Liver (tissue), 9 donors: Measurements from ENCODE around the gene OSBPL10. TPM values are rescaled to one million over a fixed set of nuclear protein-coding genes. Genes with fewer than 3 reads are reported as not detected.

Experiments
- DNase-seq: peaks from one replicate; pipeline ENCODE4 v3.0.0-alpha.2; 2017; ENCODE audit warnings: low spot score
- H3K27ac ChIP-seq, 2 donors: one replicate each; pipeline ENCODE4 v1.7.0; 2013; ENCODE audit warnings: inconsistent platforms in 2 of 2, low read length in 2 of 2, control low read depth in 1 of 2, low read depth in 1 of 2, mild to moderate bottlenecking in 1 of 2
- H3K27me3 ChIP-seq, 4 donors: one replicate each; pipeline versions ENCODE4 v1.6.1 to v1.7.0; 2013; ENCODE audit warnings: low read length in 3 of 4, inconsistent platforms in 1 of 4, mild to moderate bottlenecking in 1 of 4, moderate library complexity in 1 of 4; ENCODE audit not compliant: control insufficient read depth in 4 of 4, insufficient read depth in 4 of 4
- H3K36me3 ChIP-seq, 4 donors: one replicate each; pipeline versions ENCODE4 v1.6.1 to v1.7.0; 2013; ENCODE audit warnings: low read length in 3 of 4, mild to moderate bottlenecking in 3 of 4, low read depth in 1 of 4, moderate library complexity in 1 of 4; ENCODE audit not compliant: control insufficient read depth in 4 of 4, insufficient read depth in 3 of 4
- H3K4me1 ChIP-seq, 4 donors: one replicate each; pipeline versions ENCODE4 v1.6.1 to v1.7.0; 2013; ENCODE audit warnings: low read length in 3 of 4, mild to moderate bottlenecking in 3 of 4, moderate library complexity in 1 of 4; ENCODE audit not compliant: control insufficient read depth in 4 of 4, insufficient read depth in 4 of 4
- H3K4me3 ChIP-seq, 3 donors: one replicate each; pipeline versions ENCODE4 v1.6.1 to v1.7.0; 2013; ENCODE audit warnings: low read length in 3 of 3, control low read depth in 1 of 3, low read depth in 1 of 3, mild to moderate bottlenecking in 1 of 3
- H3K9ac ChIP-seq, 2 donors: one replicate each; pipeline ENCODE4 v1.7.0; 2013; ENCODE audit warnings: low read length in 2 of 2, mild to moderate bottlenecking in 2 of 2, moderate library complexity in 2 of 2, control low read depth in 1 of 2, low read depth in 1 of 2
- H3K9me3 ChIP-seq, 4 donors: one replicate each; pipeline versions ENCODE4 v1.6.1 to v1.7.0; 2013; ENCODE audit warnings: low read length in 3 of 4; ENCODE audit not compliant: control insufficient read depth in 4 of 4
- ATF3 ChIP-seq: IDR thresholded peaks from 2 replicates; pipeline ENCODE4 v1.6.1; 2016; ENCODE audit warnings: antibody characterized with exemption
- CTCF ChIP-seq: fragments of 150-350 bp; IDR thresholded peaks from 2 replicates; pipeline ENCODE4 v1.5.1; 2017; ENCODE audit warnings: improper control_type of control experiment, low read depth, low read length; ENCODE audit not compliant: missing input control
- EGR1 ChIP-seq, 2 donors: IDR thresholded peaks; 2 replicates each; pipeline ENCODE4 v1.6.1; 2016 to 2018; ENCODE audit warnings: antibody characterized with exemption in 2 of 2, low read depth in 2 of 2
- FOXA1 ChIP-seq: IDR thresholded peaks from 2 replicates; pipeline ENCODE4 v1.6.1; 2016; ENCODE audit warnings: antibody characterized with exemption
- FOXA2 ChIP-seq: IDR thresholded peaks from 2 replicates; pipeline ENCODE4 v1.6.1; 2016; ENCODE audit warnings: antibody characterized with exemption
- GABPA ChIP-seq, 2 donors: IDR thresholded peaks in 1 of 2; conservative IDR thresholded peaks in 1 of 2; 2 replicates each; pipeline ENCODE4 v1.6.1; 2016; ENCODE audit warnings: antibody characterized with exemption in 2 of 2, mild to moderate bottlenecking in 1 of 2, moderate library complexity in 1 of 2
- HNF4A ChIP-seq, 2 donors: conservative IDR thresholded peaks; 2 replicates each; pipeline ENCODE4 v1.6.1; 2016; ENCODE audit warnings: antibody characterized with exemption in 2 of 2, mild to moderate bottlenecking in 2 of 2
- HNF4G ChIP-seq: IDR thresholded peaks from 2 replicates; pipeline ENCODE4 v1.6.1; 2016; ENCODE audit warnings: antibody characterized with exemption
- JUND ChIP-seq, 2 donors: IDR thresholded peaks; 2 replicates each; pipeline ENCODE4 v1.6.1; 2016; ENCODE audit warnings: antibody characterized with exemption in 2 of 2
- MAX ChIP-seq: IDR thresholded peaks from 2 replicates; pipeline ENCODE4 v1.6.1; 2016; ENCODE audit warnings: antibody characterized with exemption
- NR2F2 ChIP-seq: IDR thresholded peaks from 2 replicates; pipeline ENCODE4 v1.6.1; 2016; ENCODE audit warnings: antibody characterized with exemption
- REST ChIP-seq: IDR thresholded peaks from 2 replicates; pipeline ENCODE4 v1.6.1; 2016; ENCODE audit warnings: antibody characterized with exemption, mild to moderate bottlenecking
- RXRA ChIP-seq, 2 donors: IDR thresholded peaks; 2 replicates each; pipeline ENCODE4 v1.6.1; 2017 to 2018; ENCODE audit warnings: antibody characterized with exemption in 2 of 2, mild to moderate bottlenecking in 1 of 2
- SP1 ChIP-seq: IDR thresholded peaks from 2 replicates; pipeline ENCODE4 v1.6.1; 2018; ENCODE audit warnings: antibody characterized with exemption, mild to moderate bottlenecking
- YY1 ChIP-seq: IDR thresholded peaks from 2 replicates; pipeline ENCODE4 v1.6.1; 2016; ENCODE audit warnings: antibody characterized with exemption, mild to moderate bottlenecking
- ZBTB33 ChIP-seq: IDR thresholded peaks from 2 replicates; pipeline ENCODE4 v1.6.1; 2016; ENCODE audit warnings: antibody characterized with exemption
- WGBS: extraction: QIAGEN DNeasy Blood & Tissue Kit; methylation state at CpG from one replicate; pipeline ENCODE4 v1.1.7; 2013; 5-methylcytosine and 5-hydroxymethylcytosine counted together
- polyA plus RNA-seq, 2 donors: library from polyadenylated mRNA; stranded (reverse) in 1 of 2; unstranded in 1 of 2; fragments of 200-250 nt in 1 of 2; fragments of >200 nt in 1 of 2; fragmentation: Nextera tagmentation in 1 of 2; extraction: Ambion mirVana in 1 of 2; gene quantifications; one replicate each; pipeline versions ENCODE4 v1.2.1 to v1.2.3, GENCODE V29; 2013 to 2015
- total RNA-seq, 2 donors: library from RNA; depleted of rRNA; stranded (reverse); fragments of >200 nt; gene quantifications; one replicate each; pipeline ENCODE4 v1.2.3, GENCODE V29; 2014
- donor health status: healthy.
- donor health status: healthy.
- donor health status: healthy.
- donor health status: healthy.
- donor health status: healthy.

Gene OSBPL10
- total and polyA plus RNA-seq, 4 donors = 0.75 to 4.0 (median 1.7) TPM

GRCh38 chr3:31670136-31670535 lies 310.9 kb downstream of the OSBPL10 start:
- TF ChIP-seq GABPA (IDR thresholded peaks at IDR 0.05 in 1 of 2, conservative IDR thresholded peaks at IDR 0.05 in 1 of 2) (no peak), CTCF (no peak), FOXA2 (no peak), EGR1 (IDR thresholded peaks at IDR 0.05; ENCODE audit: low read depth in 2 of 2) (no peak), ATF3 (no peak), MAX (no peak), NR2F2 (no peak), ZBTB33 (no peak), YY1 (no peak), RXRA (IDR thresholded peaks at IDR 0.05) (no peak), REST (no peak), HNF4A (conservative IDR thresholded peaks at IDR 0.05) (no peak), SP1 (no peak), HNF4G (no peak), JUND (IDR thresholded peaks at IDR 0.05) (no peak)
- no peaks in the 10 kb centered on the region for H3K27me3 ChIP-seq
- H3K4me1 ChIP-seq = peaks cover 0 to 10% (median 0%) of the 10 kb centered on the region in 4 donors
- WGBS = 60% methylated on average over 1 of the region's 1 CpG
- H3K4me3 ChIP-seq = no peak overlapping the region
- H3K36me3 ChIP-seq = no peaks in the 10 kb centered on the region
- no peak for DNase-seq
- H3K9me3 ChIP-seq = no peaks in the 10 kb centered on the region
- no peak overlapping the region for H3K9ac ChIP-seq
- H3K27ac ChIP-seq = no peak overlapping the region

GRCh38 chr3:31668242-31668641 lies 312.8 kb downstream of the OSBPL10 start:
- Histone ChIP-seq H3K9ac (no peak overlapping the region), H3K4me1 (peaks cover 0 to 10% (median 0%) of the 10 kb centered on the region in 4 donors), H3K36me3 (no peaks in the 10 kb centered on the region), H3K27ac (no peak overlapping the region), H3K4me3 (no peak overlapping the region), H3K9me3 (no peaks in the 10 kb centered on the region), H3K27me3 (no peaks in the 10 kb centered on the region)
- 64% methylated on average over 4 of the region's 4 CpGs for WGBS
- DNase-seq = no peak
- TF ChIP-seq JUND (IDR thresholded peaks at IDR 0.05) = no peak
- TF ChIP-seq FOXA2 = no peak
- TF ChIP-seq SP1 = no peak
- no peak for TF ChIP-seq EGR1 (IDR thresholded peaks at IDR 0.05; ENCODE audit: low read depth in 2 of 2)
- TF ChIP-seq HNF4A (conservative IDR thresholded peaks at IDR 0.05) = peak in 1 of 2 donors; percentile 11
- no peak for TF ChIP-seq REST
- TF ChIP-seq FOXA1 = no peak
- no peak for TF ChIP-seq GABPA (IDR thresholded peaks at IDR 0.05 in 1 of 2, conservative IDR thresholded peaks at IDR 0.05 in 1 of 2)
- peak in 1 of 2 donors; percentile 48 for TF ChIP-seq RXRA (IDR thresholded peaks at IDR 0.05)
